Transverse colon (tissue), 4 donors: ENCODE data around the gene CSNK1G1.

ENCODE experiments used
- POLR2AphosphoS5 ChIP-seq, 3 donors: sonication (generic); formaldehyde crosslinking; IDR thresholded peaks; one replicate each; pipeline ENCODE4 v1.6.1; 2016; ENCODE audit warnings: antibody characterized with exemption in 3 of 3
- TF ChIP-seq, protein P1 (sequence below), 5 experiments: fragments of 200-600 bp in 3 of 5; fragments of 450-650 bp in 2 of 5; sonication (generic) in 3 of 5; IDR thresholded peaks; 1 replicate in 2 of 5; 2 replicates in 3 of 5; pipeline ENCODE4 v1.5.1; 2016 to 2017; ENCODE audit warnings: antibody characterized with exemption in 5 of 5, inconsistent platforms in 3 of 5, mild to moderate bottlenecking in 2 of 5, moderate library complexity in 1 of 5

DNA sequence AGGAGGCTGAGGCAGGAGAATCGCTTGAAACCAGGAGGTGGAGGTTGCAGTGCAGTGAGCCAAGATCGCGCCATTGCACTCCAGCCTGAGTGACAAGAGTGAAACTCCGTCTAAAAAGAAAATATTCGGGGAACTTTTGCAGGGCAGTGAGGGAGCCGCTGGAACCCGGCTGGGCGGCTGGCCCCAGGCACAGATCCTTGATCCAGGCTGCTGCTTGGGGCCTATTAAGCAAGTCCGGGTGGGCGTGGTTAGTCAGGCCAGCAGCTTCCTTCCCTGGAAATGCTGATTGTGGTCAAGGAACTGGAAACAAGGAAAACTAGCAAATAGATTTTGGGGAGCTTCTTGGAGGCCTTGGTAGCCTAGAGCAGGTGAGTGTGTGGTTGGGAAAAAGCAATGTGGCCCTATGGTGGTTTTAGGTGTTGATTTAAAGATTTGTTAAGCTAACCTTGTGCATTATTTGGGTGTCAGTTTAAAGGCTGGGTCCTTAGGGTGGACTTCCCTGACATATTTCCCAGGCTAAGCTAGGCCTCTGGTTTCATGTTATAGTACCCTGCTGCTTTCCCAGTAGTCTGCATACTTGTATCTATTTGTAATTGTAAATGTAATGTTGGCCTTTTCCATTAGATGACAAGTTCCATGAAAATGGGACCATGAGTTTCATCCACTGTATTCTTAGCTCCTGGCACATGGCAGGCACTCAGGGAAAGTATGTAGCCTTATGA, 222.2 kb downstream of the CSNK1G1 start:
- TF ChIP-seq, protein P1, sequence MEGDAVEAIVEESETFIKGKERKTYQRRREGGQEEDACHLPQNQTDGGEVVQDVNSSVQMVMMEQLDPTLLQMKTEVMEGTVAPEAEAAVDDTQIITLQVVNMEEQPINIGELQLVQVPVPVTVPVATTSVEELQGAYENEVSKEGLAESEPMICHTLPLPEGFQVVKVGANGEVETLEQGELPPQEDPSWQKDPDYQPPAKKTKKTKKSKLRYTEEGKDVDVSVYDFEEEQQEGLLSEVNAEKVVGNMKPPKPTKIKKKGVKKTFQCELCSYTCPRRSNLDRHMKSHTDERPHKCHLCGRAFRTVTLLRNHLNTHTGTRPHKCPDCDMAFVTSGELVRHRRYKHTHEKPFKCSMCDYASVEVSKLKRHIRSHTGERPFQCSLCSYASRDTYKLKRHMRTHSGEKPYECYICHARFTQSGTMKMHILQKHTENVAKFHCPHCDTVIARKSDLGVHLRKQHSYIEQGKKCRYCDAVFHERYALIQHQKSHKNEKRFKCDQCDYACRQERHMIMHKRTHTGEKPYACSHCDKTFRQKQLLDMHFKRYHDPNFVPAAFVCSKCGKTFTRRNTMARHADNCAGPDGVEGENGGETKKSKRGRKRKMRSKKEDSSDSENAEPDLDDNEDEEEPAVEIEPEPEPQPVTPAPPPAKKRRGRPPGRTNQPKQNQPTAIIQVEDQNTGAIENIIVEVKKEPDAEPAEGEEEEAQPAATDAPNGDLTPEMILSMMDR (IDR thresholded peaks at IDR 0.05), result no peak
- TF ChIP-seq POLR2AphosphoS5 (IDR thresholded peaks at IDR 0.05), result no peak
